H9 (cell line): Measurements from ENCODE around the gene R3HDM2. TPM values are rescaled to one million over a fixed set of nuclear protein-coding genes. Genes with fewer than 3 reads are reported as not detected.

ENCODE experiments used
- DNase-seq: peaks from one replicate; pipeline ENCODE4 v3.0.0-alpha.2; 2017
- H2AFZ ChIP-seq: one replicate; pipeline ENCODE4 v1.6.1; 2013; ENCODE audit warnings: mild to moderate bottlenecking, low read length, control low read depth, moderate library complexity
- H2AK5ac ChIP-seq: 2 replicates; pipeline ENCODE4 v1.6.1; 2013; ENCODE audit warnings: low read length, control low read depth, mixed read lengths; ENCODE audit not compliant: insufficient read length
- H2BK120ac ChIP-seq: one replicate; pipeline ENCODE4 v1.6.1; 2013; ENCODE audit warnings: low read depth, mild to moderate bottlenecking, low read length, control low read depth, inconsistent platforms; ENCODE audit not compliant: poor library complexity, severe bottlenecking
- H2BK12ac ChIP-seq: 2 replicates; pipeline ENCODE4 v1.6.1; 2013; ENCODE audit warnings: low read length, control low read depth, mixed read lengths, low read depth; ENCODE audit not compliant: insufficient read length
- H2BK15ac ChIP-seq: 2 replicates; pipeline ENCODE4 v1.6.1; 2013; ENCODE audit warnings: low read depth, low read length, control low read depth
- H2BK20ac ChIP-seq: one replicate; pipeline ENCODE4 v1.6.1; 2013; ENCODE audit warnings: low read depth, mild to moderate bottlenecking, low read length, control low read depth, inconsistent platforms; ENCODE audit not compliant: poor library complexity, severe bottlenecking
- H2BK5ac ChIP-seq: 2 replicates; pipeline ENCODE4 v1.6.1; 2013; ENCODE audit warnings: low read length, control low read depth, mixed read lengths; ENCODE audit not compliant: insufficient read length
- H3K14ac ChIP-seq: 2 replicates; pipeline ENCODE4 v1.6.1; 2013; ENCODE audit warnings: low read length, control low read depth; ENCODE audit not compliant: insufficient read depth
- H3K18ac ChIP-seq: 2 replicates; pipeline ENCODE4 v1.6.1; 2013; ENCODE audit warnings: low read depth, mild to moderate bottlenecking, mixed read lengths, low read length, control low read depth; ENCODE audit not compliant: insufficient read length
- H3K23ac ChIP-seq: 2 replicates; pipeline ENCODE4 v1.6.1; 2013; ENCODE audit warnings: low read length, control low read depth, mixed read lengths, low read depth; ENCODE audit not compliant: insufficient read length
- H3K23me2 ChIP-seq: 2 replicates; pipeline ENCODE4 v1.6.1; 2013; ENCODE audit warnings: low read depth, mild to moderate bottlenecking, mixed read lengths, low read length, control low read depth; ENCODE audit not compliant: insufficient read length, poor library complexity, severe bottlenecking
- H3K27ac ChIP-seq: 2 replicates; pipeline ENCODE4 v1.5.1; 2013; ENCODE audit warnings: low read length, control low read depth, mixed read lengths, low read depth; ENCODE audit not compliant: insufficient read length
- H3K27me3 ChIP-seq: 2 replicates; pipeline ENCODE4 v1.6.1; 2013; ENCODE audit warnings: low read length, control low read depth, inconsistent platforms; ENCODE audit not compliant: insufficient read depth
- H3K4ac ChIP-seq: 2 replicates; pipeline ENCODE4 v1.6.1; 2013; ENCODE audit warnings: low read depth, mild to moderate bottlenecking, control low read depth, inconsistent platforms, low read length, moderate library complexity
- H3K4me1 ChIP-seq: 2 replicates; pipeline ENCODE4 v1.6.1; 2013; ENCODE audit warnings: low read length, control low read depth, inconsistent platforms; ENCODE audit not compliant: insufficient read depth
- H3K4me2 ChIP-seq: 2 replicates; pipeline ENCODE4 v1.6.1; 2013; ENCODE audit warnings: low read length, control low read depth, mixed read lengths; ENCODE audit not compliant: insufficient read length, insufficient read depth
- H3K56ac ChIP-seq: 2 replicates; pipeline ENCODE4 v1.6.1; 2013; ENCODE audit warnings: low read depth, mild to moderate bottlenecking, mixed read lengths, low read length, control low read depth; ENCODE audit not compliant: insufficient read length
- H3K79me1 ChIP-seq: 2 replicates; pipeline ENCODE4 v1.6.1; 2013; ENCODE audit warnings: low read depth, mild to moderate bottlenecking, moderate library complexity, low read length, control low read depth, inconsistent platforms; ENCODE audit not compliant: insufficient read depth, poor library complexity, severe bottlenecking
- H3K79me2 ChIP-seq: 2 replicates; pipeline ENCODE4 v1.6.1; 2013; ENCODE audit warnings: low read length, control low read depth, inconsistent platforms; ENCODE audit not compliant: insufficient read depth
- H3K9ac ChIP-seq: 2 replicates; pipeline ENCODE4 v1.6.1; 2013; ENCODE audit warnings: low read length, control low read depth, mixed read lengths; ENCODE audit not compliant: insufficient read length; ENCODE audit errors: extremely low read depth
- H3K9me3 ChIP-seq: one replicate; pipeline ENCODE4 v1.6.1; 2013; ENCODE audit warnings: low read depth, low read length, inconsistent platforms; ENCODE audit not compliant: control insufficient read depth
- H3T11ph ChIP-seq: one replicate; pipeline ENCODE4 v1.6.1; 2013; ENCODE audit warnings: mild to moderate bottlenecking, low read length, control low read depth, inconsistent platforms
- H4K20me1 ChIP-seq: one replicate; pipeline ENCODE4 v1.6.1; 2013; ENCODE audit not compliant: control insufficient read depth, insufficient read length, insufficient read depth
- H4K5ac ChIP-seq: 2 replicates; pipeline ENCODE4 v1.6.1; 2013; ENCODE audit warnings: low read depth, mild to moderate bottlenecking, mixed read lengths, low read length, control low read depth; ENCODE audit not compliant: insufficient read length
- H4K8ac ChIP-seq: replicated peaks from 2 replicates; pipeline ENCODE4 v1.6.1; 2013; ENCODE audit warnings: low read length, control low read depth, mixed read lengths, low read depth; ENCODE audit not compliant: insufficient read length
- H4K91ac ChIP-seq: 2 replicates; pipeline ENCODE4 v1.6.1; 2013; ENCODE audit warnings: low read depth, mild to moderate bottlenecking, moderate library complexity, mixed read lengths, low read length, control low read depth; ENCODE audit not compliant: insufficient read length
- H3K27ac Mint-ChIP-seq, 3 experiments: 2 replicates in 2 of 3; 3 replicates in 1 of 3; pipeline ENCODE4 v1.8.0; 2020 to 2021; ENCODE audit warnings: mixed read lengths in 3 of 3, mild to moderate bottlenecking in 1 of 3, moderate library complexity in 1 of 3
- H3K27me3 Mint-ChIP-seq: 2 replicates; pipeline ENCODE4 v1.8.0; 2021; ENCODE audit warnings: low read depth, mild to moderate bottlenecking, moderate library complexity, mixed read lengths
- H3K36me3 Mint-ChIP-seq, 3 experiments: 2 replicates in 2 of 3; 3 replicates in 1 of 3; pipeline ENCODE4 v1.8.0; 2020 to 2021; ENCODE audit warnings: low read depth in 3 of 3, mixed read lengths in 3 of 3; ENCODE audit not compliant: insufficient read depth in 1 of 3
- H3K4me1 Mint-ChIP-seq, 2 experiments: 2 replicates each; pipeline ENCODE4 v1.8.0; 2020; ENCODE audit warnings: mixed read lengths in 2 of 2
- H3K4me3 Mint-ChIP-seq, 2 experiments: 2 replicates in 1 of 2; 3 replicates in 1 of 2; pipeline ENCODE4 v1.8.0; 2020 to 2021; ENCODE audit warnings: mild to moderate bottlenecking in 2 of 2, mixed read lengths in 2 of 2, moderate library complexity in 1 of 2
- H3K9me3 Mint-ChIP-seq, 2 experiments: 2 replicates in 1 of 2; 3 replicates in 1 of 2; pipeline ENCODE4 v1.8.0; 2020; ENCODE audit warnings: mild to moderate bottlenecking in 2 of 2, mixed read lengths in 2 of 2, moderate library complexity in 1 of 2
- CTCF ChIP-seq: fragments of 200-600 bp; sonication (generic); conservative IDR thresholded peaks from 3 replicates; pipeline ENCODE4 v1.8.0; 2021; ENCODE audit warnings: antibody characterized with exemption, mild to moderate bottlenecking
- WGBS: extraction: QIAGEN DNeasy Blood & Tissue Kit; methylation state at CpG from one replicate; pipeline ENCODE4 v1.1.7; 2013; ENCODE audit warnings: missing lambda C conversion rate, low lambda C conversion rate, mixed read lengths; ENCODE audit not compliant: insufficient read length; ENCODE audit errors: extremely low coverage; 5-methylcytosine and 5-hydroxymethylcytosine counted together
- total RNA-seq: library from RNA; stranded (reverse); gene quantifications from 2 replicates; pipeline ENCODE4 v1.2.1, GENCODE V29; 2021

R3HDM2 gene
- total RNA-seq, 1 experiment from 2014 or later: 43.9 TPM

- no peak for TF ChIP-seq CTCF
- Histone ChIP-seq H3K23me2 (peaks cover 2% of the 10 kb centered on the region), H3K9ac (no peak overlapping the region), H2BK12ac (no peak overlapping the region), H3T11ph (no peak overlapping the region), H3K9me3 (no peaks in the 10 kb centered on the region), H4K5ac (no peak overlapping the region), H3K4me1 (no peaks in the 10 kb centered on the region), H2BK20ac (no peak overlapping the region), H2BK15ac (no peak overlapping the region), H4K8ac (no peak overlapping the region), H4K20me1 (no peaks in the 10 kb centered on the region), H2BK120ac (no peak overlapping the region), H2BK5ac (no peak overlapping the region), H3K27me3 (no peaks in the 10 kb centered on the region), H2AFZ (no peak overlapping the region), H3K56ac (no peak overlapping the region), H3K4me2 (no peak overlapping the region), H3K18ac (no peak overlapping the region), H3K14ac (no peak overlapping the region), H3K79me1 (no peaks in the 10 kb centered on the region), H4K91ac (no peak overlapping the region), H2AK5ac (no peak overlapping the region), H3K23ac (no peak overlapping the region), H3K27ac (no peak overlapping the region), H3K79me2 (no peaks in the 10 kb centered on the region), H3K4ac (no peak overlapping the region)
- H3K4me3 Mint-ChIP-seq: no peak overlapping the region
- DNase-seq: peak; percentile 17
- H3K27me3 Mint-ChIP-seq: peaks cover 40% of the 10 kb centered on the region
- peaks cover 0 to 36% (median 19%) of the 10 kb centered on the region in 3 experiments for H3K36me3 Mint-ChIP-seq
- no peak overlapping the region for H3K27ac Mint-ChIP-seq
- H3K9me3 Mint-ChIP-seq: no peaks in the 10 kb centered on the region
- peaks cover 9 to 12% of the 10 kb centered on the region in 2 experiments for H3K4me1 Mint-ChIP-seq
- no CpG with 5 or more reads among the region's 14 CpGs for WGBS
Observed at GRCh38 chr12:57465747-57466505, 35.1 kb upstream of the R3HDM2 start.
